Globus pallidus (tissue), 1 donor: ENCODE data around the gene PUS10.
"Not testable (repeated sequence)": the region's sequence is repeated elsewhere in the genome, so short reads cannot be mapped to it uniquely, and the experiment has no call there.

ENCODE experiments used
- DNase-seq: peaks from one replicate; pipeline ENCODE4 v3.0.0-alpha.2; 2015; ENCODE audit warnings: low spot score

PUS10 gene

DNA sequence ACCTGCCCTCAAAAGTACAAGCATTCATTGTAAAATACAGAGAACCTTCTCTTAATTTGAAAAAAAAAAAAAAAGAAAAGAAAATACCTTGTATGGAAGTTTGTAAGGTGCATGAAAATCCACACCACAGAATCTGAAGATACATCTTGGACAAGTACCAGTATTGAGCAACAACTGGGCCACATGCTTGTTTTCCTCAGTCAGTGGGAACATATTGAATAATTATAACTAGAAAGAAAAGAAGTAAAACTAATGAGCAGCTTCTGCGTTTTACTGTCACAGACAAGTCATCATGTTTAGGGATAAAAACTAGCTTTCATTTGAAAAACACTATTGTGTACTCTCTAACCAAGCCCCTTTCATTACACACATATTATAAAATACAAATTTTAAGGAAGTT, 6.4 kb downstream of the PUS10 start:
- no peak for DNase-seq

DNA sequence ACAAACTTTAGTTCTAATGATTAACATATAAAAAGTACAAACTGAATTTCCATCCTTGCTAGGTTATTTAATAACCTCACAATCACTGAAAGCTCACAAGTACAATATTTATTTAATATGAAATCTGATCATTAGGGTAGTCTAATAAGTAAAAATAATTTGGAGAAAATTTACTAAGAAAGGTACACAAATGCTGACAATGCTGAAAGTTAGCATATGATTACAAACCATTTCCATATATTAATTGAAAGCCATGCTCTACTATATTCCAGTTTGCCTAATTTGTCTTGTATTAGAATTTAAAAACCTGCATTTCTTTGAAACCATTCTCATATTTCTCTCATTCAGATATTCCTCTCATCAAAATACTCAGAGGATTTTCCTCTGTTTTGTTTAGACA, 8.7 kb downstream of the PUS10 start:
- DNase-seq, result no peak

DNA sequence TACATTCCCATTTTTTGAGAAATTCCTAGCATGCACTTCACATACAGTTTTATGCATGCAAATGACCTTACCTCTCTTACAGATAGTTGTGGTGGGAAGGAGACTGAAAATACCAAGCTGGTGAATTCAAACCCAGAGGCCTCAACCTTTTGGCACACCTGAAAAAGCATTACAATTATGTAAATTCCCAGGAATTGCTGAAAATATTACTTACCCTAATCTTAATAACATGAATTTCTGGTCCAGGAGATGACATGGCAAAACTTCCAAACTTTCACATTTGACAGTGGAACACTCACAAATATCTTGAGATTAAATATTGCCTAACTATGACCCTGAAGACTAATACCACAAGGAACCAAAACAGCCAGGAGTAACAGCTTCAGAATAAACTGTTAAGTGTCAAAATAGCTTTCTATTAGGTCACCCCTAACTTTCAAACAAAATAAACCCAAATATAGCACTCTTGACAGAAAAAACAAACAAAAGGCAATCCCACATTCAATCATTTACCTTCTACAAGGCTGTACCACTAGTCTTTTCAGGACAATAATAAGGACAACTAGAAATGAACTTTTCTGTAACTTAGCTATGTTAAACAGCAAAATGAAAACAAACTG, 11.5 kb downstream of the PUS10 start:
- no peak for DNase-seq

DNA sequence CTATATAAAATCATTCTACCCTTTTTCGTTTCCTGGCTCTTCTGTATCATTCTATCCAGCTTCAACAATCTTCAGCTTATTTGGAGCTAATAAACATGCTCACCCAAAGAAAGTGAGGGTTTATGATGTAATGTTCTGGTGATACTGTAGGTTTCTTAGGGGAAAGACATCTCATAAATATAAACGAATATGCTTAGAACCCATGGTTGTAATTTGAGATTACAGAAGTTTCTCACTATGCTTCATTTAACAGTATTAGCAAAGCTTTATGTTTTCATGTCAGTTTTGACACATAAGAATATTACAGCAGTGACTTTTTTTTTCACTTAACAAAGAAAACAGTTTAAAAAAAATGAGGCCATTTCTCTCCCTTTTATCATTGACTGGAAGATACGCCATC, 12.3 kb downstream of the PUS10 start:
- no peak for DNase-seq

DNA sequence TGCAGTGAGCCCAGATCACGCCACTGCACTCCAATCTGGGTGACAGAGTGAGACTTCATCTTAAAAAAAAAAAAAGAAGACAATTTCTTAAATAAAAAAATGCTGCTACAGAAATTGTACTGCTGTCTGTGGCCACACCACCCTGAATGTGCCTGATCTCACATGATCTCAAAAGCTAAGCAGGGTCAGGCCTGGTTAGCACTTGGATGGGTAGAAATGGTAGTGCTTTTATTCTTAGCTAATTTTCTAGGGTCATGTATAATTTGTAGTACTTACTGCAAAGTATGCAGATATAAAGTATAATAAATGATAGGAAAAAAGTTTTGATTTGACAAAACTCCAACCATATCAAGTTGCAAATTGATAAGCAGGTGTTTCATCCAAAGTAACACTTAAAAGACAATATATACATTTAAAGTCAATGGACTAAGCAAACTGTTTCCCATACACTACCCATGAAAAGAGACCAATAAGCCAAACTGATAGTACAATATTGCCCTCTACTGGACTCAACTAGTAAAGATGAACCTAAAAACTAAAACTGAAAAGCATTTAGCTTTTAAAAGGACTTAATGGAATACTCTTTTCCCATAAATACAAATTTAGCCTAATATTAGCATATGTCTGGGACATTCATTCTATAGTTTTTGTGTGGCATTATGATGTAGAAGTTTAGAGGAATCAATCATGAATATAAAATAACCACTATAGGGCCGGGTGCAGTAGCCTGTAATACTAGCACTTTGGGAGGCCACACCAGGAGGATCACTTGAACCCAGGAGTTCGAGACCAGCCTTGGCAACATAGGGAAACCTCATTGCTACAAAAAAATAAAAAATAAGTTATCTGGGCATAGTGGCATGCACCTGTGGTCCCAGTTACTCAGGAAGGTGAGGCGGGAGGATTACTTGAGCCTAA, 19.2 kb downstream of the PUS10 start:
- peak; percentile 25 for DNase-seq

DNA sequence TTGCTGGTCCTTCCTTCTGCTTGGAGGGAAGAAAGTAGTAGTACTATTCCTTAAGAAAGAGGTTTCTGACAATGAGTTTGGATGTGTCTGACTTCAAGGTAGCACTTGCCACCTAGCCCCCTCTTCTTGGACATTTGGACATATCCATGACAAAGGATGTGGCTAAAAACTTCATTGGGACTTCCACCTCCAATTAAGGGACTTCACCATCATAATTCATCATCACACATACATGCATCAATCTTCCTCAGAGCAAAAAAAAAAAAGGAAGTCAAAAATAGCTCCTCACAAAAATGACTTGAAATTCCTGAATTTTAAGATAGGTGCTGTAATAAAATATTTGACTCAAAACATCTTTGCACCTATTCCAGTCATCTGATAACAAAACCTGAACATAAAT, 23.9 kb downstream of the PUS10 start:
- DNase-seq, result no peak

DNA sequence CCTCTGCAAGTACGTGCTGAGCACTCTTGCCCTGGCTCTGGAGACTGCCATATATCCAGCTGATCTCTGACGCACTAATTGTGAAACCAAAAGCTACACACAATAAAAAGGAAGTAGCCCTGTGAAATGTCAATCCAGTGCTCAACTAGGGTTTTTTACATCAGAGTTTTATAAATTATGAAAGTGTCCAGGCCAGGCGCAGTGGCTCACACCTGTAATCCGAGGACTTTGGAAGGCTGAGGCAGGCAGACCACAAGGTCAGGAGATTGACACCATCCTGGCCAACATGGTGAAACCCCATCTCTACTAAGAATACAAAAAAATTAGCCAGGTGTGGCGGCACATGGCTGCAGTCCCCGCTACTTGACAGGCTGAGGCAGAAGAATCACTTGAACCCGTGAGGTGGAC, 25.1 kb downstream of the PUS10 start:
- DNase-seq, result peak; percentile 58

DNA sequence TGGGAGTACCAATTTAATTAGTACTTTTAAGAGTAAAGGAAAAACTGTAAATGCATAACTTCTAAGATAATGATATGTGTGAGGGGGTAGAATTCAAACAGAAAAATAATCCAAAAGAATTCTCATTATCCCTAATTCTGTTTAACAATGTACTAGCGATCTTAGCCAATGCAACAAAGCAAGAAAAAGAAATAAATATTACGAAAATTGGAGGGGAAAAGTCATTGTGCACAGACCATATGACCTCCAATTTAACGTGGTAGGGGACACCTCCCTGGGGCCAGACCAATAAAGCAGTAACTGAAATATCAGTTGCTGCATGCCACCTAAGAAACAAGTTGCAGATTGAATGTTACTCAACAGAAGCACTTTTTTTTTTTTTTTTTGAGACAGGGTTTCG, 26.4 kb downstream of the PUS10 start:
- no peak for DNase-seq

DNA sequence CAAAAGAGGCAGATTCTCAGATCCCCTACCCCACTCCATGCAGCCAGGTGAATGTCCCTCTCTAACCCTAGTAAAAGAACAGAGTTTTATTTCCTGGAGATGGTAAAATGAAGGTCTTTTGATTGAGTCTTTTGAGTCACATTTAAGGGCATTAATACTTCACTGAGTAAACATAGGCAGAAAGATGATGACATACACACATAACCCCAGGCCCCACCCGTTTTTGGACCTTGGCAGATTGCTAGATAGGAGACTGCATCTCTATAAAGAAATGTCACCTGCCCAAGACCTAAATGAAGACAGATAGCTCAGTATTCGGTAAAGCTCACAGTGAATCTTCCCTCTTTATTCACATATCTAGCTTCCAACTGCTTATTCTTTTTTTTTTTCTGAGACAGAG, 28.8 kb downstream of the PUS10 start:
- no peak for DNase-seq

DNA sequence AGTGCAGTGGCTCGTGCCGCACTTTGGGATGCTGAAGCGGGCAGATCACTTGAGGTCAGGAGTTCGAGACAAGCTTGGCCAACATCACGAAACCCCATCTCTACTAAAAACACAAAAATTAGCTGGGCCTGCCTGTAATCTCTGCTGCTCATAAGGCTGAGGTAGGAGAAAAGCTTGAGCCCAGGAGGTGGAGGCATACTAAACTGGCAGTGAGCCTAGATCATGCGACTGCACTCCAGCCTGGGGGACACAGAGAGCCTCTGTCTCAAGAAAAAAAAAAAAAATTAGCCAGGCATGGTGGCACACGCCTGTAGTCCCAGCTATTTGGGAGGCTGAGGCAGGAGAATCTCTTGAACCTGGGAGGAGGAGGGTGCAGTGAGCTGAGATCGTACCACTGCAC, 30.4 kb downstream of the PUS10 start:
- DNase-seq, result not testable (repeated sequence)

DNA sequence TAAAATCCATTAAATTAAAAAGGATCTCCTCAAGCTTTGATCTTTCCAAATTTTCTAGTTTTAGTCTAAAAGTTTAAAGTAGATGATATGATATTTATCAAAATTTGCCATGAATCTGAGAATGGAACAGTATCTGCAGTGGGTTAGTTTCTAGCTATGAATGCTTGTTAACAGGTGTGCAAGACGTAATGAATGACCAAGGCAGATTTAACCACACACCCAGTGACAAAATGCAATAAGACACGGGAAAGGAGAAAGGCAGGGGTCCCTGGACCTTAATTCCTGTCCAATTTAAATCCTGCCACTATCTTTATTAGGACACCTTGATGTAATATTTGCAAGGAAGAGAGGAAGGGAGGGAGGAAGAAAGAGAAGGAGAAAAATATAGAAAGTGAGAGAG, 31.0 kb downstream of the PUS10 start:
- DNase-seq, result no peak

DNA sequence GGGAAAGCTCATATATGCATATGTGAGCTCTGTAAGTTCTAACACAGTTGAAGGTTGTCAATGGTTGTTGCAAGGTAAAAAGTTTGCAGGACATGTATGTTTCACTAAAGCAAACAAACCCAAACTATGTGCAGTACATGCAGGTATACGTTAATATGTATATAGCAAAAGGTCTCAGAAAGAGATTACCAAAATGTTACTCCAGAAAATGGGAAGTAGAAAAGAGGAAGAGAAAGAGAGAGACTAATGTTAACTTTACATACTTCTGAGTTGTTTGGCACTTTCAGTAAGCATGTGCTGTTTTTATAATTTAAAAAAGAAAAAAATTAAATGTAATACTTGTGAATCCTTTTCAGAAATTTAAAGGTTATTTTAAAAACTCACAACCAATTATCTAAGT, 33.3 kb downstream of the PUS10 start:
- DNase-seq, result no peak

DNA sequence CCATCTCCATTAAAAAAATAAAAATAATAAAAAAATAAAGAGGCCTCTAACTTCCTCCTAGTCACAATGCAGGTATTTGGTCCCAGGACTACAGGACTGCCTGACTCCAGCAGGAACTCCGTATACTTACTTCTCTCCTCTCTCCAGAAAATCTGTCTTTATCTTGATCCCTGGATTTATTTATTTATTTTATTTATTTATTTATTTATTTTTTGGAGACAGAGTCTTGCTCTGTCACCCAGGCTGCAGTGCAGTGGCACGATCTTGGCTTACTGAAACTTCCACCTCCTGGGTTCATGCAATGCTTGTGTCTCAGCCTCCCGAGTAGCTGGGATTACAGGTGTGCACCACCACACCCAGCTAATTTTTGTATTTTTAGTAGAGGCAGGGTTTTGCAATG, 36.0 kb downstream of the PUS10 start:
- not testable (repeated sequence) for DNase-seq

DNA sequence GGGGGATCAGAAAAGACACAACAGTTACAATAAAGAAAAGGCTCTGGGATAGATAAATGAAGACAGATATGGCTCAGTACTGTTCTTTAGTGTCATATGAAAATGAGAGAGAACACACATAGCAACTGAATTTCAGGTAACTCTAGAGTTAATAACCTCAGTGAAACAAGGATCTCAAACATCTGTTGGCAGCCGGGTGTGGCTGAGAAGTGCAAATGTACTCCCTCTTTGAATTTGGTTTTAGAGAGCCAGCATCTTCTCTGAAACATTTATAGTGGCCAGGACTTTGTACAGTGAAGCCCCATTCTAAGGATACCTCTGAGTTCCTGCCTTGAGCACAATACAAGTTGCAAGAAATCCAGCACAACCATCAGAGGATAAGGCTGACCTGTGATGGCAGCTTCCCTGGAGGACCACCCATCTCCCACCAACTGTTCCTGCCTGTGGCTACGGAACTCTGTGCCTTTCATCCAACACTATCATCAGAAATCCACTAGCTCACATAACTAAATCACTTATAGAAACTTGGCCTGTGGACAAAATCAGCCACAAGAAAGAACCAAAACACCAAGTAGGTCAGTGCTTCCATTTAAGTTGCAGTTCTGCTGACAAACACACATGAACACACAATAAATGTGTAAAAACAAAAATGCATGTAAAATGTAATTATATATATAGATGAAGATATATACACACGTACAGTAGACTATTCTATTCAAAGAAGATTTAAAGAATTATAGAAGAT, 37.8 kb downstream of the PUS10 start:
- DNase-seq, result no peak

DNA sequence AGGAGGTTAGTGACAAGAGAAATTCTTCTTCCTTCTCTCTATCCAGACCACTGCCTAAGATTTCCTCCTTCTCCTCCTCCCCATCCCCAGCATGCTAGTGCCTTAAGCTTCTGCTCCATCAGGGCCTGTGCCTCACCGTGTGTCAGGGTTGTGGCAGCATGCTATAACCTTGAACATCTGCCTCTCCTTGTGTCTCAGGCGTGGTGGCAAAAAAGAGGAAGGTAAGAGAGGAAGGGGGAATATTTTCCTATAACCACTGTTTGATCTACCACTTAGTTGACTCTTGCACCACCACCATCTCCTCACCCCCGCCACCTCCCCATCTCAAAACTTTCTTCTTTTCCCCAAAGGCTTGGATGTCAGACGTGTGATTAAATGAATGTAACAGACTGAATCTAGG, 38.8 kb downstream of the PUS10 start:
- no peak for DNase-seq

DNA sequence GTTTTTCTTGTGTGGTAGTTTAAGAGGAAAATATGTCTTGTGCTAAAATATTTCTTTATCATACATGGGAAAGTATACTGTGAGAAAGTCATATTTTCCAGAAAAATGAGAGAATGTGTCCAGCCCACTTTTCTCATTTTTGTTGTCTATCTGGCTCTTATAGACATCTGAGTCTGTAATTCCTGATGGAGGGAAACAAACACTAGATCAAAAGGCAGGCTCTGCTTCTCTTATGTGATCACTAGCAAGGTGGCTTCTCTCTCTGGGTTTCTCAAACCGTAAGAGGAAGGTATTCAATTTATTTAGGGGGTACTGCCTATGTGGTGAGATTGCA, 40.5 kb downstream of the PUS10 start:
- DNase-seq, result no peak

DNA sequence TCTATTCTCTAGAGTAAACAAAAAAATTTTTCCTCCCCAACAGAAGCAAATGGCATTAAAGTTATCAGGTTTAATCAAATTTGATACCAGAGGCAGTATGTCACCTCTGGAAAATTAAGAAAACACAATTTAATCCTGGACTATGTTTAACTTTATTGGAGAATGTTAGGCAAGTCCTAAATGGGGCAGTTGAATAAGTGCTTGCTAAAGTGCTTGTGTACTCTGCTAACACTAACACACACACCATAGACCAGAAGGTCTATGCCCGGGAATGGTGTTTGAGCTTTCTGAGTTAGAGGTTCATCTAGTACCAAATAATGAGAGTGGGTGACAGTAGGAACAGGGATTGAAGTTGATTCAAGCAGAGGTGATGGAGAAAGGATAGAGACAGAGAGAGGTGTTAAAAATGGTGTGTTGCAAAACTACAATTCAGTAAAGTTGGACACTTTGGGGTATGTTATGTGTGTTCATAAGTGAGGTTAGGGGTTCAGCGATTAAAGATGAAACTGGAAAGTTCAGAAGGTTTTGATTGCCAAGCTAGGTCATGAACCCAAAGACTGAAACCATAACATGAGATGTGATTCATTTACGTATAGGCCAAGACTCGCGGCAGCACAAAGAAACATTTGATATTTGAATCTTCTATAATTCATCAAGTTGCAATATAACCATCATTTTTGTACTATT, 41.0 kb downstream of the PUS10 start:
- no peak for DNase-seq

DNA sequence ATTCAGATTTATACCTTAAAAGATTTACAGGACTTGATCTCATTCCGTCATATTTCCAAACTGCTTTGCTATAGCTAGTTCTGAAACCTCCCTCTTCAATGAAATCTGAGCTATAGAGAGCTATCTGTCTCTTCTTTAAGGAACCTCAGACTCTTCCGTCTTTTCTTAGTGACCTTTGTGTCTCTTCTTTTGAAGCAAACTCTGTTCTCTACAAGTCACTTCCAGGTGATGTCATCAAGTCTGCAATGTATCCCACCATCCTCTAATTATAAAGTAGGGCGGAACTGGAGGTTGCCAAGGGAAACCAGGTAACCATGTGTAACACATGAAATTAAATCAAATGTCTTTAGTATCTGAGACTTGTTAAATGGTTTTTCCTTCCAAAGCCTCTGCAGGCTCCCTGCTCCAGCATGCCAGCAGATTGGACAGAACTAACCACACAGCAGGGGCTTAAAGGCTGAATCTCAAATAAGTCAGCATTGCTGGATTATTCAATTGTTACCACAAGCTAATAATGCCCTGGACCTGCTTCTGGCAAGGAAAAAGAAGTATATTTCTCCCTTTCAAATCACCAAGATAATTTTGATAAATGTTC, 41.7 kb downstream of the PUS10 start:
- DNase-seq, result no peak

DNA sequence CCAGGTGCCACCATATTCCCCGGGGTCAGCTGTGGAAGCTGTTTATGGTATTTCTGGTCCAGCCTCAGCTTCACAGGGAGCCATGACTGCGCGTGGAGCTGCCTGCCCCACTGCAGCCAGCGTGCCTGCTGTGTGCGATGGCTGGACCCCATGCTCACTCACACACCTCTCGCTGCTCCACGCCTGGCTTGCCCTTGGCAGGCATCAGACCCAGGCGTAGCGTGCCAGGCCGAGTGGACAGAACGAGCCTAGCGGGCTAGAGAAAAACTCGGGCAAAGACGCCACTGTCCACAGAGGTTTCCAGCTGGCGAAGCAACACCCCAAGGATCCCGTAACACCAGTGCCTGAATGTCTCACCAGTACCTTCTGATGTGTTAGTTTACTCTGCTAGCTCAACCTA, 43.4 kb downstream of the PUS10 start:
- no peak for DNase-seq

DNA sequence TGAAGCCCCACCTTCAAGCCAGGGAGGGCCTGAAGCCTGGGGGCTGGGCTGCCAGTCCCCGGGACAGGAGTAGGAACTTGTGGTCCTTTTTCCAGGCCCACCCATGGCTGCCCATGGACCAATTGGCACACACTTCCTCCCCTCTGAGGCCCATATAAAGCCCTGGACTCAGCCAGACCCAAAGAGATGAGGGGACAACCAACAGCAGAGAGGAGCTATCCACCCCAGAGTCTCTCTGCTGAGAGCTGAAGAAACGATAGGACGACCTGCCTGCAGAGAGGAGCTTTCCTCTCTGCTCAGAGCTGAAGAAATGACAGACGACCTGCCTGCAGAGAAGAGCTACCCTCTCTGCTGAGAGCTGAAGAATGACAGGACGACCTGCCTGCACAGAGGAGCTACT, 44.4 kb downstream of the PUS10 start:
- no peak for DNase-seq

DNA sequence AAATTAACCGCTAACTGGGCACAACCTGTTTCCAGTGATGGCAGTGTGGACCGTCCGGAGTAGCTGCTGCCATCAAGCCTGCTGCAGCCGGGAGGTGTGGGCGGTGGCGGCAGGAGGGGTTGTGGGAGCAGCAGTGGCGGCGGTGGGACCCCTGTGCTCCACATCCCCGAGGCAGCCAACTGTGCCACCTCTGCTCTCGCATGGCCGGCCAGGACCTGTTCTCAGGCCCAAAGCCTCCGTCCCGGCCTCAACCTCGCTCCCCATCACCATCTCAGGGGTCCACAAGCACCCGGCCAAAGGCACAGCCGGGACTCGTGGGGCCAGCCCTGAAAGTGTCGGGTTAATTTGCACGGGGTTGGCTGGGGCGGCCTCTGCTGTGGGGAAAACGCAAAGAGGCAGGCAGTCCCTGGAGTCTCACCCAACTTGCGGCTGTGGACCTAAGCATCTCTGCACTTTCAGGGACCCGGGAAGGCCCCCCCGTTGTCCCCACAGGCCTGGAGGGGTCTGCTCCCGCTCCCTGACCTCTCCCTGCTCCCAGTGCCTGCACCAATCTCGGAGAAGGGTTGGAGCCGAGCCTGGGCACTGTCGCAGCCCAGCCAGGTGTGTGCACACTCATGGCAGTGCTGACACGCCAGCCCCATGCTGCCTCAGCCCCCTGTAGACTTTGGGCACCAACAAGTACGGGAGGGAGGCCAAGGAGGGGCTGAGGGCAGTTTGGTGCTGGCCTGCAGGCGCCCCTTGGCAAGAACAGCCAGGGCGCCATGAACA, 45.0 kb downstream of the PUS10 start:
- DNase-seq, result no peak
